ENCODE data around the gene THAP4.

DNA sequence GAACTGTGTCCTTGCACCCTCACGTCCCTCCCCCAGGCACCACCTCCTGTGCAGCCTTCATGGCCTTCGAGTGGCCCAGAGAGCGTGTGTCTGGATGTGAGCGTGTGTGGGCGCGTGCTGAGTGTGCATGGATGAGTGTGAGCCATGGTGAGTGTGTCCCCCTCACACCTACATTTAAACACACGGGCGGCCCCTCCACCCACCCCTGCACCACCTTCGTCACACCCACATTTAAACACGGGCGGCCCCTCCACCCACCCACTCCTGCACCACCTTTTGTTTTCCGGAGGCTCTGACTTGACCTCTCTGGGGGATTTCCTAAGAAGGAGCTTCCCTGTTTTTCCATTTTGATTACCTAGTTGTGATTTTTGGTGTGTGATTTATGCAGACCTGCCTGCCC, 31.9 kb upstream of the THAP4 start:
- TF ChIP-seq POLR2AphosphoS5 (IDR thresholded peaks at IDR 0.05; ENCODE audit: borderline replicate concordance, low read depth, low read length) (no peak), EZH2 (IDR thresholded peaks at IDR 0.05) (no peak)

Measured in SK-N-MC (cell line).